IPS-NIHi7 (cell line): ENCODE measurements around the gene IP6K3.

Experiments used
- DNase-seq: peaks from one replicate; pipeline ENCODE4 v3.0.0; 2012; ENCODE audit warnings: mixed read lengths; ENCODE audit errors: extremely low spot score

IP6K3 gene

DNA sequence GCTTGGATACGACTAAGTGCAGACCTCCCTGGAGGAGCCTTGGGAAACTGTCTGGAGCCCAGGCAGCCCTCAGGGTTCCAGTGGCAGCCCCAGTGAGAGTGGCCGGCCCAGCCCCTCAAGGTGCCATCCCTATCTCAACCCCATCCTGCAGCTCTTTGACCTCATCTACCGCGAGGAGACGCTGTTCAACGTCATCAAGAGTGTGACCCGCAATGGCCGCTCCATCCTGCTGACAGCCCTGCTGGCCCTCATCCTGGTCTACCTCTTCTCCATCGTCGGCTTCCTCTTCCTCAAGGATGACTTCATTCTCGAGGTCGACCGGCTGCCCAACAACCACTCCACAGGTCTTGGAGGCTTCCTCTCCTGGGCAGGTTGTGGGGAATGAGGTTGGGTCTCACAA, 55.9 kb downstream of the IP6K3 start:
- DNase-seq = no peak

DNA sequence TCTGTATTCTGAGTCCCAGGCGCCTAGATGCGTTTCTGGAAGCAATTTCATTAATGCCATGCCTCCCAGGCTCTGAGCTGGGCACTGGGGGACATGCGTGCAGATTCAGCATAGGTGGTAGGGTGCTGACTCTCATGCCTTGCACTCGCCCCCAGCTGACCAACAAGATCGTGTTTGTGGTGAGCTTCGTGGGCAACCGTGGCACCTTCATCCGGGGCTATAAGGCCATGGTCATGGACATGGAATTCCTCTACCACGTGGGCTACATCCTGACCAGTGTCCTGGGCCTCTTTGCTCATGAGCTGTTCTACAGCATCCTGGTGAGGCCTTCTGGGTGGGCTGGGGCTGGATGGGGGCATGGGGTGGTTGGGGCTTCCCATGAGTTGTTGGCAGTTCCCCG, 56.8 kb downstream of the IP6K3 start:
- DNase-seq = no peak

GRCh38 chr6:33689148-33689494, 57.6 kb downstream of the IP6K3 start:
- no peak for DNase-seq

DNA sequence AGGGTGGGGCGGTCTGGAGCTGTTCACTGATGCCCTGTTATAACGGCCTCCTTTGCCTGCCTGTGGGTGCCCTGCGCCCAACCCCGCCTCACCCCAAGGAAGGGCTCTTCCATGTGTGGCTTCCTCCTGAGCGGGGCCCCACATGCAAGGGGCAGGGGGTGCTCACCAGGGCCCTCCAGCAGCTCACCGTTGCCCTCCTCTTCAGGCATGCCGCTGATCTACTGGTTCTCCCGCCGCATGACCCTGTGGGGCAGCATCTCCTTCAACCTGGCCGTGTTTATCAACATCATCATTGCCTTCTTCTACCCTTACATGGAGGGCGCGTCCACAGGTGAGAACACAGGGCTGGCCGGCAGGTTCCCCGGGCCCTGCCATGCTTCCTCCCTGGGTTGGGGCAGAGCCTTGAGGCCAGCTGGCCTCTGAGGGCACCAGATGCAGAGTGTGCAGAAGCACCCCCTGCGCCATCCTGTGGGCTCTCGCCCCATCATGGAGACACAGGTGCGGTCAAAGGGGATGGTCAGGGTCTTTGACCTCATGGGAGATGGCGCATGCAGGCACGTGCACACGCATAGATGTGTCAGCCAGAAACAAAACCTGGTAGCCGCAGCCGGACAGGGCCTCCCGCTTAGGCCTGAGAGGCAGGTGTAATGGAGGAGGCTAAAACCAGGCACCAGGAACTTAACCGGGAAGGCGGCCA, 58.1 kb downstream of the IP6K3 start:
- no peak for DNase-seq

- no peak for DNase-seq
These were observed 58.7 kb downstream of the IP6K3 start for GRCh38 chr6:33688006-33688405.

- no peak for DNase-seq
These were observed 59.4 kb downstream of the IP6K3 start for GRCh38 chr6:33686981-33687975.

DNA sequence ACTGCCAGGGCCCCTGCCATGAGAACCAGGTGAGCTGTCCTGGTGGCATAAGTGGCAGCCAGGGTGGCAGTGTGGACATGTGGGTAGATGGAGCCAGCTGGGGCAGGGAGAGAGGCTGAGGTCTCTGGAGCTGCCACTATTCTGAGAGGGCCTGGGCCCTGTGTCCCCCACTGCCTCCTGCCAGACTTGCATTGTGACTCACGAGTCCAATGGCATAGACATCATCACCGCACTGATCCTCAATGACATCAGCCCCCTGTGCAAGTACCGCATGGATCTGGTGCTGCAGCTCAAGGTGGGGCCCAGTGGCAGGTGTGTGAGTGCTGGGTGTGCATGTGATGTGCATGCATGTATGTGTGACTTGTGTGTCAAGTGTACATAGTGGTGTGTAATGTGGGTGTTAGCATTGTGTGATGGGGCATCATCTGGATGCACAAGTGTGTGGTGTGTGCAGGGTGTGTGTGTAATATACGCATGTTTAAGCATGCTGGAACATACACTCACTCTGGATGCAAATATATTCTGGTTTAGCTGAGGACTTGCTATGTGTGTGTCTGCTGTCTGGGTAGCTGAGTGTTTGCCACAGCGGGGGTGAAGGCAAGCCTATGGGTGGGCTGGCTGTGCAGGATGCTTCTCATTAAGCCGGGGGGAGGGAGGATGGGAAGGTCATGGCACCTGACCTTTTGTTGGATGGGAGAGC, 60.3 kb downstream of the IP6K3 start:
- no peak for DNase-seq

- DNase-seq = no peak
These were observed 61.1 kb downstream of the IP6K3 start for GRCh38 chr6:33685411-33686224.

GRCh38 chr6:33684983-33685382, 61.7 kb downstream of the IP6K3 start:
- DNase-seq = no peak

GRCh38 chr6:33684428-33684896, 62.2 kb downstream of the IP6K3 start:
- DNase-seq = no peak

DNA sequence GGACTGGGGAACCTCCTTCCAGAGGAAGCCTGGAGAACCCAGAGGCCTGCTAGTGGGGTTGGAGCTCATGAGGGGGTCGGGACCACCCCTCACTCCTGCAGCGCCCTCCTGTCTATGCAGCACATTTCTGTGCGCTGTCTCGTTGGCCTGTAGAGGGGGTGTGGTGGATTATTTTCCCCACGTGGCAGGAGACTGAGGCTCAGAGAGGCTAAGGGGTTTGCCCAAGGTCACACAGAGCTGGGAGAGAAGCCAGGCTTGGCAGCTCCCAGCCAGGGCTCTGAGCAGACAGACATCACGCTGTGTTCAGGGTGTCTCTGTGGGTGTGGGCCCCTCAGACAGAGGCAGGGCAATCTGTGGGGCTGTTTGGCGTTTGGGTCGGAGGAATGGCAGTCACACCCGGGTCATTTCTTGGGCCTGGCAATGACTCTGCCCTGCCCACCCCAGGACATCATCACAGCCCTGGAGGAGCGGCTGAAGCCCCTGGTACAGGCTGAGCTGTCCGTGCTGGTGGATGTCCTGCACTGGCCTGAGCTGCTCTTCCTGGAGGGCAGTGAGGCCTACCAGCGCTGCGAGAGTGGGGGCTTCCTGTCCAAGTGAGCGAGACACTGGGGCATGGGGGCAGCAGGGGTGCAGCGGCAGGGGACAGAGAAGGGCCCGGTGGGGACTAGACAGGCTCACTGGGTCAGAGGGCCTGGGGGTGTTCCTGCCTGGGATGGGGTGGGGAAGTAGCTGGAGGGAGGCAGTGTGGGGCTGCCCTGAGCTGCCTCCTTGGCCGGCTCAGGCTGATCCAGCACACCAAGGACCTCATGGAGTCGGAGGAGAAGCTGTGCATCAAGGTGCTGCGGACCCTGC, 62.9 kb downstream of the IP6K3 start:
- no peak for DNase-seq

DNA sequence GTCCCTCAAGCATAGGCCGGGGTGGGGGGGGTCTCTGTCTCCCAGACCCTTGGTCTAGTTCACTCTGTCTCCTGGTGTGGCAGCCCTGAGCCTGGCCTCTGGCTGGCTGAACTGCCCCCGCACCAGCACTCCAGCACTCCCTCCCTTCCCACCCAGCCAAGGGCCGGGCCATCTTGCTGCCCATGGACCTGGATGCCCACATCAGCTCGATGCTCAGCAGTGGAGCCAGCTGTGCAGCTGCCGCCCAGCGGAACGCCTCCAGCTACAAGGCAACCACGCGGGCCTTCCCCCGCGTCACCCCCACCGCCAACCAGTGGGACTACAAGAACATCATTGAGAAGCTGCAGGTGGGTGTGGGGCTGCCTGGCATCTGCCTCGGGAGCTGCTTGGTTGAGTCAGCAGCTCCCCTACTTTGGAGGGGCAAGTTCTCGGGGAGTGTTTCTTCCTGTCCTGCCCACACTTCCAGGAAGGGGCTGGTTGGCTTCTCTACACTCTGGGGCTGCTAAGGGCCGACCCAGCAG, 63.6 kb downstream of the IP6K3 start:
- no peak for DNase-seq

DNA sequence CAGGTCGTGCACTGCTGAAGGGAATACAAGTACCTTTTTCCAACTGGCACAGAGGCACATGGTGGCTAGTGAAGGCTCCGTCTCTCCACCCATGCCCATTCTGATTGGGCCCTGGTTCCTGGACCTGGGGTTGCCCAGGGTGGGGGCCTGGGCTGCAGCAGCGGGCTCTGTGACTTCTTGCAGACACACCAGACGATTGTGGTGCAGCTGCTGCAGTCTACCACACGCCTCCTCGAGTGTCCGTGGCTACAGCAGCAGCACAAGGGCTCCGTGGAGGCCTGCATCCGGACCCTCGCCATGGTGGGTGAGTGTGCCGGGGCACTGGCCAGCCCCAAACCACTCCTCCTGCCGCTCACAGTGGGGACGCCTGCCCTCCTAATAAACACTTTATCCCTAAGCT, 64.4 kb downstream of the IP6K3 start:
- no peak for DNase-seq

- no peak for DNase-seq
These were observed 66.9 kb downstream of the IP6K3 start for GRCh38 chr6:33679761-33680160.

- DNase-seq = no peak
These were observed 67.7 kb downstream of the IP6K3 start for GRCh38 chr6:33678932-33679490.

DNA sequence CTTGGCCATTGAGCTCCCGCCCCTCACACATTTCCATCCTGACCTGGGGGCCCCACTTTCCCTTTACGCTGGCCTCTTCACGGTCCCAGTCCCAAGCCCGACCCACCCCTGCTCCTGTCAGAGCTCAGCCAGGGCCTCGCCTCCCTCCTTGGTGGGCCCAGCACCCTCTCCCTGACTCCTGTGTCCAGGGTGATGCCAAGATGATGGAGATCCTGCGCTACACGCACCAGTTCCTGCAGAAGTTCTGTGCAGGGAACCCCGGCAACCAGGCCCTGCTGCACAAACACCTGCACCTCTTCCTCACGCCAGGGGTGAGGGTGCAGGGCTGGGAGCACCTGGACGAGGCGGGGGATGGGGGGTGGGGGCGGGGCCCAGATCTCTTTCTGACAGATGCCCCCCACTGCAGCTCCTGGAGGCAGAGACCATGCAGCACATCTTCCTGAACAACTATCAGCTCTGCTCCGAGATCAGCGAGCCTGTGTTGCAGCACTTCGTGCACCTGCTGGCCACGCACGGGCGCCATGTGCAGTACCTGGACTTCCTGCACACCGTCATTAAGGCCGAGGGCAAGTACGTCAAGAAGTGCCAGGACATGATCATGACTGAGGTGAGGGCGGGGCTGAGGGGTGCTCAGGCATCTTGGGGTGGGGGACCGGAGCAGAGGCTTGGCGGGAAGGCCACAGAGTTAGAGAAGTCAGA, 68.3 kb downstream of the IP6K3 start:
- DNase-seq = no peak

DNA sequence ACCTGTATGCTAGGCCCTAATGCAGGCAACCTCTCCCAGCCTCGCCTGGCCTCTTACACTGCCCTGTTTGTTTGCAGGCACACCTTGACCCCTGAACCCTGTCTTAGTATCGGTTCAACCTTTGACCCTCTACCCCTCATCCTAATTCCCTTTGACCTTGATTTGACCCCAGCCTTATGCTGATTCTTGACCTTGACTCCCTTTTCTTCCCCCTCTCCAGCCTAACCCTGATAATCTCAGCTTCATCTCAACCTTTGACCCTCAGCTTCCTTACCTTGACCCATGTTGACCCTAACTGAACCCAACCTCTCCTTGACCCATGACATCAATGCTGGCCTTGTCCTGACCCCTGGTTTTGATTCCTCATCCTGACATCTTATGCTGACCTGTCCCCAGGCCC, 69.0 kb downstream of the IP6K3 start:
- DNase-seq = no peak

GRCh38 chr6:33677143-33677660, 69.5 kb downstream of the IP6K3 start:
- DNase-seq = no peak
